ENCODE data around the gene MYL6B.

GRCh38 chr12:56104109-56104814 lies 48.1 kb upstream of the MYL6B start, which contains the start of gene PA2G4:
- no peak for TF ChIP-seq CTCF (conservative IDR thresholded peaks at IDR 0.05 in 1 of 2, IDR thresholded peaks at IDR 0.05 in 1 of 2; ENCODE audit: low read depth in 1 of 2, low read length in 2 of 2)
- TF ChIP-seq EZH2 (IDR thresholded peaks at IDR 0.05; ENCODE audit: low read length, missing control alignments): no peak

All from fibroblast of lung (primary cell).